Fibroblast of the aortic adventitia (primary cell): ENCODE data around the gene ABCA4. TPM values are rescaled to one million over a fixed set of nuclear protein-coding genes. Genes with fewer than 3 reads are reported as not detected.
"Not testable (repeated sequence)": the region's sequence is repeated elsewhere in the genome, so short reads cannot be mapped to it uniquely, and the experiment has no call there.

Experiments used
- DNase-seq: peaks from one replicate; pipeline ENCODE4 v3.0.0-alpha.2; 2010; ENCODE audit warnings: low read depth
- H3K4me3 ChIP-seq: 2 replicates; pipeline ENCODE4 v1.5.1; 2011; ENCODE audit warnings: low read depth, mild to moderate bottlenecking, control low read depth, low read length, moderate library complexity
- CTCF ChIP-seq: IDR thresholded peaks from 2 replicates; pipeline ENCODE4 v1.5.1; 2011; ENCODE audit warnings: mild to moderate bottlenecking, low read length, control low read depth, inconsistent platforms; ENCODE audit not compliant: insufficient read depth
- total RNA-seq: library from RNA; depleted of rRNA; stranded (reverse); fragments of >200 nt; gene quantifications from 2 replicates; pipeline ENCODE4 v1.2.3, GENCODE V29; 2012; ENCODE audit warnings: low replicate concordance

ABCA4 gene
- total RNA-seq: 0.09 TPM in 1 of 2 replicates, not detected in the other

- DNase-seq: no peak
- TF ChIP-seq CTCF: no peak
- H3K4me3 ChIP-seq: no peak within 1 kb of the TSS
These were observed at the start of gene ABCA4 for GRCh38 chr1:94120991-94121390. ABCA4 (minus strand) TSS chr1:94121148; CDS start chr1:94121045, 103 bp downstream.

DNA sequence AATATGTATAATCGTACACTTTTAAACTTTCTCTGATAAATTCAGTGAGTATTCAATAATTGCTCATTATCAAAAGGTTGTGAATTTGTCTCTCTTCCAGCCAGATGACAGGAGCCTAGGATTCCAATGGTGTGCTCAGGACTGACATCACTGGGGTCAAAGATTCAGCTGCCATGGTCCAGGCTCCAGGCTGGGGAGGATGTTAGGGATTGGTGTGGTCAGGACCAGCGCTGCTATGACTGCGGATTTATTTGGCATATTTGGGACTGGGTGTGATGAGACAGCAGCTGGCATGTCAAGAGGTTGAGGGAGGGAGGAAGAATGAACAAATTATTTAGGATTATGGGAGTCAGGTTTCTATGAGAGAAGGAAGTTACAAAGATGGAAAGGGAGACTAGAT is 48.2 kb upstream of the ABCA4 start:
- no peak for DNase-seq
- no peak overlapping the region for H3K4me3 ChIP-seq
- TF ChIP-seq CTCF: no peak

GRCh38 chr1:94165843-94166242 is 44.9 kb upstream of the ABCA4 start:
- H3K4me3 ChIP-seq: no peak overlapping the region
- DNase-seq: no peak
- TF ChIP-seq CTCF: no peak

DNA sequence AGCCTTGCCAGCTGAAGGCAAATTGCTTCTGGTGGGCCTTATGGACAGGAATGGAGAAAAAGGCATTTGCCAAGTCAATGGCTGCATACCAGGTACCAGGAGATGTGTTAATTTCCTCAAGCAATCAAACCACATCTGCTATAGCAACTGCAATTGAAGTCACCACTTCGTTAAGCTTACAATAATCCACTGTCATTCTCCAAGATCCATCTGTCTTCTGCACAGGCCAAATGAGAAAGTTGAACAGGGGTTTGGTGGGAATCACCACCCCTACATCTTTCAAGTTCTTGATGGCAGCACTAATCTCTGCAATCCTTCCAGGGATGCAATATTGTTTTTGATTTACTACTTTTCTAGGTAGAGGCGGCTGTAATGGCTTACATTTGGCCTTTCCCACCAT is 43.9 kb upstream of the ABCA4 start:
- not testable (repeated sequence) for H3K4me3 ChIP-seq, DNase-seq

DNA sequence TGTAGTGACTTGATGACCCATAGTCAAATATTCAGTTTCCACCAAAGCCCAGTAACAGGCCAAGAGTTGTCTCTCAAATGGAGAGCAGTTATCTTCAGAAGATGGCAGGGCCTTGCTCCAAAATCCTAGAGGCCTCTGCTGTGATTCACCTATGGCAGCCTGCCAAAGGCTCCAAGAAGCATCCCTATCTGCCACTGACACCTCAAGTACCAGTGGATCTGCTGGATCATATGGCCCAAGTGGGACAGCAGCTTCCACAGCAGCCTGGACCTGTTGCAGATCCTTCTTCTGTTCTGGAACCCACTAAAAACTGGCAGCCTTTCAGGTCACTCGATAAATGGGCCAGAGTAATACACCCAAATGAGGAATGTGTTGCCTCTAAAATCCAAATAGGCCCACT is 43.2 kb upstream of the ABCA4 start:
- not testable (repeated sequence) for H3K4me3 ChIP-seq, DNase-seq

GRCh38 chr1:94163249-94163648 is 42.3 kb upstream of the ABCA4 start:
- H3K4me3 ChIP-seq, DNase-seq: not testable (repeated sequence)

DNA sequence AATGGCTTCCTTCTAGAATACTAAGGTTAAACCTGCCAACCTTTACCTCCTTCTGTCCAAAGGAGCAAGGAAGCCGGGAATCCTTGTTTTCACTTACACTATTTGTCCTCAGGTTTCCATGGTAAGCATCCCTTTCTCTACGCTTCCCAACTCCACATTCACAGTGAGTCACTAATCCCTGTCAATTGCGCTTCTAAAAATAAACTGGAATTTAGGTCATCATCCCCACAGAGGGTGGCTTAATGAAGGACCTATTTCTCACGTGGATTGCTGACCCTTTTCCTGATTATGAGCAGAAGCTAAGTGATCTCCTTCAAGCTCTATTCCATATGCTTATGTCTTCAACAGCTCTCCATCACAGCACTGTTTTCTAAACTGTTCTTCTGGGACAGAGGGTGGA is 39.9 kb upstream of the ABCA4 start:
- DNase-seq: peak; percentile 57
- no peak for TF ChIP-seq CTCF
- no peak overlapping the region for H3K4me3 ChIP-seq

DNA sequence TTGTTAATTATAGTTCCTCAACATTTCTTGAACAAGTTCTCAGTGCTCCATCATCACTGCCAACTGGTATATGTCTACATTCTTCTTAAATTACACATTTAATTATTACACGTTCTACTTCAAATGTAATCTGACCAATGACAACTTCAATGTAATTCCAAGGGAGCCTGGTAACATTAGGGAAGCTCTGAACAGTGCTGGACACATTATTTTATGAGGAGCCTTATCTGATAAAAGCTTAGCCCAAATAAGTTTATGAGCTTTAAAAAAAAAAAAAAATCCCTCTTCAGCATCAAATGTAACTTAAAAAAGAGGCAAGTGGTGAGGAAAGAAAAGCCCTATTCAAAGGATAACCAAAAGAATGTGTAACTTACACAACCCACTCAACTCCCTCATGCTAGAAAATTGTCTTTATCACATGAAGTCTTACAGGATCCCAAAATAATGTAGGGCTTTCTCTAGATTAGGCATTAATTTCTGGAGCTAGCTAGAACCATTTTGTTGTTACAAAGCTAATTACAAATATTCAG is 35.2 kb upstream of the ABCA4 start:
- no peak for DNase-seq
- H3K4me3 ChIP-seq: no peak overlapping the region
- TF ChIP-seq CTCF: no peak
